IPS DF 6.9 (cell line): ENCODE measurements around the gene SLC12A8.

Experiments
- DNase-seq: peaks from one replicate; pipeline ENCODE4 v3.0.0-alpha.2; 2013; ENCODE audit warnings: low read depth, low spot score
- H3K27ac ChIP-seq: one replicate; pipeline ENCODE4 v1.5.1; 2013; ENCODE audit warnings: low read length, control low read depth
- H3K27me3 ChIP-seq: 2 replicates; pipeline ENCODE4 v1.6.1; 2013; ENCODE audit warnings: mild to moderate bottlenecking, low read length; ENCODE audit not compliant: control insufficient read depth, insufficient read depth
- H3K36me3 ChIP-seq: 2 replicates; pipeline ENCODE4 v1.6.1; 2013; ENCODE audit warnings: low read length; ENCODE audit not compliant: control insufficient read depth, insufficient read depth
- H3K4me1 ChIP-seq: 2 replicates; pipeline ENCODE4 v1.6.1; 2013; ENCODE audit warnings: low read length; ENCODE audit not compliant: control insufficient read depth, insufficient read depth
- H3K4me3 ChIP-seq: 2 replicates; pipeline ENCODE4 v1.5.1; 2013; ENCODE audit warnings: mild to moderate bottlenecking, low read length
- H3K9me3 ChIP-seq: 2 replicates; pipeline ENCODE4 v1.6.1; 2013; ENCODE audit warnings: low read length, inconsistent platforms; ENCODE audit not compliant: control insufficient read depth, insufficient read depth
- WGBS: extraction: QIAGEN DNeasy Blood & Tissue Kit; methylation state at CpG from one replicate; pipeline ENCODE4 v1.1.7; 2013; ENCODE audit warnings: mixed read lengths, missing lambda C conversion rate; ENCODE audit not compliant: insufficient read length, insufficient coverage; 5-methylcytosine and 5-hydroxymethylcytosine counted together

SLC12A8 gene

GRCh38 chr3:125146626-125147490, 65.7 kb downstream of the SLC12A8 start:
- peaks cover 15% of the 10 kb centered on the region for H3K4me1 ChIP-seq
- H3K36me3 ChIP-seq, result no peaks in the 10 kb centered on the region
- H3K27me3 ChIP-seq, result no peaks in the 10 kb centered on the region
- WGBS, result no CpG with 5 or more reads among the region's 22 CpGs
- H3K27ac ChIP-seq, result no peak overlapping the region
- no peak overlapping the region for H3K4me3 ChIP-seq
- no peaks in the 10 kb centered on the region for H3K9me3 ChIP-seq
- no peak for DNase-seq

- H3K27me3 ChIP-seq, result no peaks in the 10 kb centered on the region
- no peaks in the 10 kb centered on the region for H3K36me3 ChIP-seq
- no CpG with 5 or more reads among the region's 10 CpGs for WGBS
- no peak for DNase-seq
- H3K27ac ChIP-seq, result no peak overlapping the region
- no peak overlapping the region for H3K4me3 ChIP-seq
- no peaks in the 10 kb centered on the region for H3K9me3 ChIP-seq
- H3K4me1 ChIP-seq, result peaks cover 15% of the 10 kb centered on the region
These were observed 66.6 kb downstream of the SLC12A8 start for GRCh38 chr3:125145751-125146475.

GRCh38 chr3:125144653-125145314, 67.8 kb downstream of the SLC12A8 start:
- H3K9me3 ChIP-seq, result no peaks in the 10 kb centered on the region
- peaks cover 15% of the 10 kb centered on the region for H3K4me1 ChIP-seq
- WGBS, result no CpG with 5 or more reads among the region's 5 CpGs
- DNase-seq, result no peak
- H3K27ac ChIP-seq, result no peak overlapping the region
- H3K27me3 ChIP-seq, result no peaks in the 10 kb centered on the region
- H3K36me3 ChIP-seq, result no peaks in the 10 kb centered on the region
- no peak overlapping the region for H3K4me3 ChIP-seq

GRCh38 chr3:125143982-125144652, 68.4 kb downstream of the SLC12A8 start:
- no peak overlapping the region for H3K27ac ChIP-seq
- H3K4me3 ChIP-seq, result no peak overlapping the region
- no CpG with 5 or more reads among the region's 7 CpGs for WGBS
- peaks cover 15% of the 10 kb centered on the region for H3K4me1 ChIP-seq
- H3K27me3 ChIP-seq, result no peaks in the 10 kb centered on the region
- DNase-seq, result no peak
- H3K36me3 ChIP-seq, result no peaks in the 10 kb centered on the region
- no peaks in the 10 kb centered on the region for H3K9me3 ChIP-seq

- H3K27ac ChIP-seq, result no peak overlapping the region
- no peak for DNase-seq
- peaks cover 10% of the 10 kb centered on the region for H3K4me1 ChIP-seq
These were observed 69.0 kb downstream of the SLC12A8 start for GRCh38 chr3:125143538-125143937.

GRCh38 chr3:125142940-125143339, 69.6 kb downstream of the SLC12A8 start:
- Histone ChIP-seq H3K9me3 (no peaks in the 10 kb centered on the region), H3K27ac (no peak overlapping the region), H3K4me3 (no peak overlapping the region), H3K27me3 (no peaks in the 10 kb centered on the region), H3K4me1 (peaks cover 10% of the 10 kb centered on the region), H3K36me3 (no peaks in the 10 kb centered on the region)
- WGBS, result no CpG with 5 or more reads among the region's 6 CpGs
- no peak for DNase-seq

More at GRCh38 chr3:125143538-125143937, 69.0 kb downstream of the SLC12A8 start:
- H3K4me3 ChIP-seq, result no peak overlapping the region
- H3K36me3 ChIP-seq, result no peaks in the 10 kb centered on the region
- no CpG with 5 or more reads among the region's 3 CpGs for WGBS
- no peaks in the 10 kb centered on the region for H3K9me3 ChIP-seq
- H3K27me3 ChIP-seq, result no peaks in the 10 kb centered on the region

- peaks cover 9% of the 10 kb centered on the region for H3K4me1 ChIP-seq
- no CpG with 5 or more reads among the region's 12 CpGs for WGBS
- H3K27me3 ChIP-seq, result no peaks in the 10 kb centered on the region
- DNase-seq, result no peak
- no peak overlapping the region; the same call in 1 of the 2 replicates for H3K4me3 ChIP-seq
- no peaks in the 10 kb centered on the region for H3K36me3 ChIP-seq
- no peaks in the 10 kb centered on the region for H3K9me3 ChIP-seq
- no peak overlapping the region for H3K27ac ChIP-seq
These were observed 70.1 kb downstream of the SLC12A8 start for GRCh38 chr3:125142420-125142778.

- Histone ChIP-seq H3K4me1 (peaks cover 8% of the 10 kb centered on the region), H3K27ac (no peak overlapping the region), H3K36me3 (no peaks in the 10 kb centered on the region), H3K4me3 (peak overlapping the region; percentile 24; the same call in 1 of the 2 replicates), H3K9me3 (no peaks in the 10 kb centered on the region), H3K27me3 (no peaks in the 10 kb centered on the region)
- no peak for DNase-seq
- no CpG with 5 or more reads among the region's 61 CpGs for WGBS
These were observed 70.7 kb downstream of the SLC12A8 start for GRCh38 chr3:125141596-125142419.

GRCh38 chr3:125140818-125141595, 71.5 kb downstream of the SLC12A8 start:
- no peak for DNase-seq
- no peaks in the 10 kb centered on the region for H3K27me3 ChIP-seq
- H3K4me3 ChIP-seq, result peak overlapping the region; percentile 24; the same call in 1 of the 2 replicates
- H3K27ac ChIP-seq, result no peak overlapping the region
- no CpG with 5 or more reads among the region's 19 CpGs for WGBS
- H3K36me3 ChIP-seq, result no peaks in the 10 kb centered on the region
- H3K9me3 ChIP-seq, result no peaks in the 10 kb centered on the region
- H3K4me1 ChIP-seq, result peaks cover 8% of the 10 kb centered on the region
